ENCODE results near the gene MAD1L1.
A peak's percentile ranks its signal among the peaks of the same experiment; 100 is the strongest.

MAD1L1 gene

DNA sequence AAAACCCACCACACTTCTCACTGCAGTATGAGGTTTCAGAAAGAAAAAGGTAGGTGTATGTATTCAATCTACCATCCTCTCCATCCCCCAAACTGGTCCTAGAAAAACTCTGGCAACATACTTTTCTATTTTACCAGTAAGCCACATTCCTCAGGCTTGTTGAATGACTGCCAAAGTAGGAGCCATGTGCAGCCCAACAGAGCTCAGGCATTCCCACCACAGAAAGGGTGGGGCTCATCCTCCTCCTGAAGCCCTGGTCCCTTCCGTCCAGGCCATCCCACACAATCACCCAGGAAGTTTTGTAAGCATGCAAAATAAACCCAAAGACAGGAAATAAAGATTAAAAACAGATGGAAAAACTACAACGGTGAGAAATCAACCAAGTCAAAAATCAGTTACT lies 57.2 kb downstream of the MAD1L1 start:
- peak; percentile 92 for ATAC-seq
- TF ChIP-seq TSHZ2 (CRISPR knock-in tag; IDR thresholded peaks at IDR 0.05) (0 out of 2 replicates have a peak, but pooled peaks have one; percentile 14), POU6F1 (CRISPR knock-in tag; IDR thresholded peaks at IDR 0.05; ENCODE audit: borderline replicate concordance, low read depth) (no peak), ZNF70 (CRISPR knock-in tag; IDR thresholded peaks at IDR 0.05) (no peak), CSDC2 (CRISPR knock-in tag; IDR thresholded peaks at IDR 0.05) (no peak), ZNF8 (CRISPR knock-in tag; IDR thresholded peaks at IDR 0.05) (no peak), ISL1 (CRISPR knock-in tag; IDR thresholded peaks at IDR 0.05) (peak; percentile 66), TOX (CRISPR knock-in tag; IDR thresholded peaks at IDR 0.05; ENCODE audit: borderline replicate concordance) (no peak), BACH2 (CRISPR knock-in tag; IDR thresholded peaks at IDR 0.05; ENCODE audit: borderline replicate concordance) (no peak), ESRRG (CRISPR knock-in tag; IDR thresholded peaks at IDR 0.05) (no peak), ZFP3 (CRISPR knock-in tag; IDR thresholded peaks at IDR 0.05) (no peak), TCF4 (CRISPR knock-in tag; IDR thresholded peaks at IDR 0.05; ENCODE audit: borderline replicate concordance) (peak; percentile 69), RARB (CRISPR knock-in tag; IDR thresholded peaks at IDR 0.05) (no peak), CSRNP3 (CRISPR knock-in tag; IDR thresholded peaks at IDR 0.05) (no peak), GLIS3 (CRISPR knock-in tag; IDR thresholded peaks at IDR 0.05) (no peak), ZFP30 (CRISPR knock-in tag; IDR thresholded peaks at IDR 0.05) (no peak), ZC3H10 (CRISPR knock-in tag; IDR thresholded peaks at IDR 0.05) (no peak), SNAI2 (CRISPR knock-in tag; IDR thresholded peaks at IDR 0.05) (no peak), OSR1 (CRISPR knock-in tag; IDR thresholded peaks at IDR 0.05) (no peak), ARNTL (CRISPR knock-in tag; IDR thresholded peaks at IDR 0.05; ENCODE audit: borderline replicate concordance, low read depth) (no peak), ZNF565 (CRISPR knock-in tag; conservative IDR thresholded peaks at IDR 0.05; ENCODE audit: low read depth) (no peak), PPARA (CRISPR knock-in tag; IDR thresholded peaks at IDR 0.05; ENCODE audit: borderline replicate concordance) (no peak)
- TF ChIP-seq, protein P1, sequence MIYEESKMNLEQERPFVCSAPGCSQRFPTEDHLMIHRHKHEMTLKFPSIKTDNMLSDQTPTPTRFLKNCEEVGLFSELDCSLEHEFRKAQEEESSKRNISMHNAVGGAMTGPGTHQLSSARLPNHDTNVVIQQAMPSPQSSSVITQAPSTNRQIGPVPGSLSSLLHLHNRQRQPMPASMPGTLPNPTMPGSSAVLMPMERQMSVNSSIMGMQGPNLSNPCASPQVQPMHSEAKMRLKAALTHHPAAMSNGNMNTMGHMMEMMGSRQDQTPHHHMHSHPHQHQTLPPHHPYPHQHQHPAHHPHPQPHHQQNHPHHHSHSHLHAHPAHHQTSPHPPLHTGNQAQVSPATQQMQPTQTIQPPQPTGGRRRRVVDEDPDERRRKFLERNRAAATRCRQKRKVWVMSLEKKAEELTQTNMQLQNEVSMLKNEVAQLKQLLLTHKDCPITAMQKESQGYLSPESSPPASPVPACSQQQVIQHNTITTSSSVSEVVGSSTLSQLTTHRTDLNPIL (CRISPR knock-in tag; IDR thresholded peaks at IDR 0.05; ENCODE audit: low read depth) = no peak
- TF ChIP-seq, protein P2, sequence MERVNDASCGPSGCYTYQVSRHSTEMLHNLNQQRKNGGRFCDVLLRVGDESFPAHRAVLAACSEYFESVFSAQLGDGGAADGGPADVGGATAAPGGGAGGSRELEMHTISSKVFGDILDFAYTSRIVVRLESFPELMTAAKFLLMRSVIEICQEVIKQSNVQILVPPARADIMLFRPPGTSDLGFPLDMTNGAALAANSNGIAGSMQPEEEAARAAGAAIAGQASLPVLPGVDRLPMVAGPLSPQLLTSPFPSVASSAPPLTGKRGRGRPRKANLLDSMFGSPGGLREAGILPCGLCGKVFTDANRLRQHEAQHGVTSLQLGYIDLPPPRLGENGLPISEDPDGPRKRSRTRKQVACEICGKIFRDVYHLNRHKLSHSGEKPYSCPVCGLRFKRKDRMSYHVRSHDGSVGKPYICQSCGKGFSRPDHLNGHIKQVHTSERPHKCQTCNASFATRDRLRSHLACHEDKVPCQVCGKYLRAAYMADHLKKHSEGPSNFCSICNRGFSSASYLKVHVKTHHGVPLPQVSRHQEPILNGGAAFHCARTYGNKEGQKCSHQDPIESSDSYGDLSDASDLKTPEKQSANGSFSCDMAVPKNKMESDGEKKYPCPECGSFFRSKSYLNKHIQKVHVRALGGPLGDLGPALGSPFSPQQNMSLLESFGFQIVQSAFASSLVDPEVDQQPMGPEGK (CRISPR knock-in tag; IDR thresholded peaks at IDR 0.05; ENCODE audit: borderline replicate concordance) = peak; percentile 47; the same call in 1 of the 2 replicates

DNA sequence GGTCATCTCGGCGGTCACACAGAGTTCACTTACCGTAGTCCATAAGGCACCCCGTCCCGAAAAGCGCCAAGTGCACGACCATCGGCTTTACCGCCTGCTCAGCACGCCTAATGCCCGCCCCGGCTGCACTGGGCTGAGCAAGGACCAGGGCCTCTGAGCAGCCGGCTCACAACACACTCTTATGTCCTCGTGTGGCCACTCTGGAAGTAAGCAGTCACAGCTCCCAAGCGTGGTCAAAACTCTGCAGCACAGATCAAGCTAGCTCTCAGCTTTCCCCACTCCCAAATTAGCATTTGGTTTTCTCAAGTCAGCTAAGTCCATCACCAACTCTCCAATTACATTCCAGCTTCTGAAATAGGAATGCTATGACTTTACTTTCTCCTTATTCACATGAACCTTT lies 57.7 kb downstream of the MAD1L1 start:
- no peak for TF ChIP-seq RARB (CRISPR knock-in tag; IDR thresholded peaks at IDR 0.05)
- TF ChIP-seq ARNTL (CRISPR knock-in tag; IDR thresholded peaks at IDR 0.05; ENCODE audit: borderline replicate concordance, low read depth) = no peak
- TF ChIP-seq ZNF565 (CRISPR knock-in tag; conservative IDR thresholded peaks at IDR 0.05; ENCODE audit: low read depth) = no peak
- TF ChIP-seq GLIS3 (CRISPR knock-in tag; IDR thresholded peaks at IDR 0.05) = no peak
- no peak for TF ChIP-seq ZC3H10 (CRISPR knock-in tag; IDR thresholded peaks at IDR 0.05)
- no peak for TF ChIP-seq SNAI2 (CRISPR knock-in tag; IDR thresholded peaks at IDR 0.05)
- no peak for TF ChIP-seq ZNF70 (CRISPR knock-in tag; IDR thresholded peaks at IDR 0.05)
- no peak for TF ChIP-seq ISL1 (CRISPR knock-in tag; IDR thresholded peaks at IDR 0.05)
- TF ChIP-seq ZFP3 (CRISPR knock-in tag; IDR thresholded peaks at IDR 0.05) = no peak
- no peak for TF ChIP-seq CSRNP3 (CRISPR knock-in tag; IDR thresholded peaks at IDR 0.05)
- no peak for TF ChIP-seq ZNF8 (CRISPR knock-in tag; IDR thresholded peaks at IDR 0.05)
- peak; percentile 79 for ATAC-seq

All from SK-N-SH treated with all-trans-retinoic acid at 6 μM for 48 hours (cell line).